GM19239 (cell line): ENCODE data around the gene POU6F2.
"Not testable (repeated sequence)": the region's sequence is repeated elsewhere in the genome, so short reads cannot be mapped to it uniquely, and the experiment has no call there.

ENCODE experiments used
- DNase-seq: peaks from one replicate; pipeline ENCODE4 v3.0.0; 2011; ENCODE audit warnings: low spot score; ENCODE audit not compliant: insufficient read length
- FAIRE-seq: peaks from 2 replicates; lab custom pipeline; 2011; peaks lifted over from hg19 to GRCh38; lab: Jason Lieb, UNC

POU6F2 gene

GRCh38 chr7:39331607-39332006 is 353.9 kb downstream of the POU6F2 start:
- DNase-seq, FAIRE-seq: not testable (repeated sequence)

GRCh38 chr7:39332142-39332541 is 354.4 kb downstream of the POU6F2 start:
- no peak for FAIRE-seq
- DNase-seq = no peak

GRCh38 chr7:39333701-39334100 is 356.0 kb downstream of the POU6F2 start:
- no peak for FAIRE-seq
- no peak for DNase-seq

GRCh38 chr7:39336442-39336841 is 358.7 kb downstream of the POU6F2 start:
- FAIRE-seq = no peak
- DNase-seq = no peak

- FAIRE-seq (no peak), DNase-seq (no peak)
Observed at GRCh38 chr7:39338716-39339115, 361.0 kb downstream of the POU6F2 start.

GRCh38 chr7:39339591-39339990 is 361.9 kb downstream of the POU6F2 start:
- DNase-seq (no peak), FAIRE-seq (no peak)

- FAIRE-seq = no peak
Observed at GRCh38 chr7:39341083-39341482, 363.4 kb downstream of the POU6F2 start.

GRCh38 chr7:39342763-39343162 is 365.1 kb downstream of the POU6F2 start:
- DNase-seq (no peak), FAIRE-seq (no peak)

More at GRCh38 chr7:39341083-39341482, 363.4 kb downstream of the POU6F2 start:
- DNase-seq = no peak

GRCh38 chr7:39349452-39350123 is 371.9 kb downstream of the POU6F2 start:
- no peak for FAIRE-seq
- DNase-seq = no peak

- DNase-seq = no peak
- no peak for FAIRE-seq
Observed at GRCh38 chr7:39353615-39354376, 376.1 kb downstream of the POU6F2 start.

GRCh38 chr7:39355664-39356063 is 378.0 kb downstream of the POU6F2 start:
- DNase-seq (no peak), FAIRE-seq (no peak)

GRCh38 chr7:39356172-39356925 is 378.6 kb downstream of the POU6F2 start:
- FAIRE-seq (no peak), DNase-seq (no peak)

- FAIRE-seq (no peak), DNase-seq (no peak)
Observed at GRCh38 chr7:39357648-39358047, 379.9 kb downstream of the POU6F2 start.

- DNase-seq (no peak), FAIRE-seq (no peak)
Observed at GRCh38 chr7:39360038-39360437, 382.3 kb downstream of the POU6F2 start.

- FAIRE-seq = no peak
- DNase-seq = no peak
Observed at GRCh38 chr7:39360766-39361165, 383.1 kb downstream of the POU6F2 start.

- no peak for DNase-seq
- FAIRE-seq = no peak
Observed at GRCh38 chr7:39365751-39366295, 388.1 kb downstream of the POU6F2 start.

GRCh38 chr7:39367451-39367850 is 389.7 kb downstream of the POU6F2 start:
- DNase-seq = no peak
- FAIRE-seq = no peak

- FAIRE-seq (no peak), DNase-seq (no peak)
Observed at GRCh38 chr7:39367943-39368342, 390.2 kb downstream of the POU6F2 start.

- DNase-seq = no peak
- FAIRE-seq = no peak
Observed at GRCh38 chr7:39372383-39372782, 394.7 kb downstream of the POU6F2 start.

GRCh38 chr7:39374436-39375040 is 396.8 kb downstream of the POU6F2 start:
- FAIRE-seq (no peak), DNase-seq (no peak)
